GM19438 (cell line): Measurements from ENCODE around the gene LONRF2.
"Not testable (repeated sequence)": the region's sequence is repeated elsewhere in the genome, so short reads cannot be mapped to it uniquely, and the experiment has no call there.

Source experiments
- ATAC-seq: cut with Tn5 transposase; IDR thresholded peaks from one replicate; pipeline ENCODE4 v1.9.1; 2021; ENCODE audit warnings: low read depth; ENCODE audit not compliant: unreplicated experiment

The LONRF2 gene

GRCh38 chr2:100257939-100258338, 64.4 kb downstream of the LONRF2 start:
- ATAC-seq = no peak

GRCh38 chr2:100256849-100257248, 65.5 kb downstream of the LONRF2 start:
- no peak for ATAC-seq

- ATAC-seq = no peak
Observed at GRCh38 chr2:100256416-100256815, 65.9 kb downstream of the LONRF2 start.

- no peak for ATAC-seq
Observed at GRCh38 chr2:100254646-100255210, 67.6 kb downstream of the LONRF2 start.

GRCh38 chr2:100253786-100254185, 68.5 kb downstream of the LONRF2 start:
- no peak for ATAC-seq

GRCh38 chr2:100252811-100253698, 69.2 kb downstream of the LONRF2 start:
- ATAC-seq = no peak

GRCh38 chr2:100250645-100251044, 71.7 kb downstream of the LONRF2 start:
- ATAC-seq = no peak

- no peak for ATAC-seq
Observed at GRCh38 chr2:100248971-100249370, 73.3 kb downstream of the LONRF2 start.

GRCh38 chr2:100248556-100248955, 73.7 kb downstream of the LONRF2 start:
- not testable (repeated sequence) for ATAC-seq

GRCh38 chr2:100248044-100248330, 74.3 kb downstream of the LONRF2 start:
- ATAC-seq = peak; percentile 11

- peak; percentile 76 for ATAC-seq
Observed at GRCh38 chr2:100247256-100248043, 74.9 kb downstream of the LONRF2 start.

- ATAC-seq = no peak
Observed at GRCh38 chr2:100246163-100247145, 75.8 kb downstream of the LONRF2 start.

GRCh38 chr2:100245681-100246080, 76.6 kb downstream of the LONRF2 start:
- ATAC-seq = no peak

- no peak for ATAC-seq
Observed at GRCh38 chr2:100244881-100245605, 77.3 kb downstream of the LONRF2 start.

GRCh38 chr2:100243631-100244030, 78.7 kb downstream of the LONRF2 start:
- ATAC-seq = no peak

GRCh38 chr2:100242891-100243619, 79.2 kb downstream of the LONRF2 start:
- no peak for ATAC-seq

- ATAC-seq = no peak
Observed at GRCh38 chr2:100242476-100242875, 79.8 kb downstream of the LONRF2 start.

GRCh38 chr2:100241236-100241635, 81.1 kb downstream of the LONRF2 start:
- no peak for ATAC-seq

- no peak for ATAC-seq
Observed at GRCh38 chr2:100240386-100240785, 81.9 kb downstream of the LONRF2 start.
